CD14-positive monocyte (primary cell): ENCODE data around the gene OIT3. TPM values are rescaled to one million over a fixed set of nuclear protein-coding genes. Genes with fewer than 3 reads are reported as not detected.

Experiments
- DNase-seq, 3 donors: peaks; one replicate each; pipeline ENCODE4 v3.0.0-alpha.2; 2011 to 2022
- H2AFZ ChIP-seq: 2 replicates; pipeline ENCODE4 v1.6.0; 2012; ENCODE audit warnings: mild to moderate bottlenecking, low read depth, low read length, inconsistent platforms; ENCODE audit not compliant: insufficient read depth, poor library complexity, severe bottlenecking
- H3K27ac ChIP-seq, 2 donors: 1 replicate in 1 of 2; 2 replicates in 1 of 2; pipeline ENCODE4 v1.5.1; 2012 to 2013; ENCODE audit warnings: low read length in 2 of 2, control low read depth in 1 of 2, inconsistent platforms in 1 of 2, low read depth in 1 of 2, mild to moderate bottlenecking in 1 of 2
- H3K27me3 ChIP-seq, 2 donors: one replicate each; pipeline versions ENCODE4 v1.6.0 to v1.6.1; 2011 to 2013; ENCODE audit warnings: low read length in 2 of 2; ENCODE audit not compliant: control insufficient read depth in 2 of 2, insufficient read depth in 2 of 2
- H3K36me3 ChIP-seq, 2 donors: replicated peaks in 1 of 2; 1 replicate in 1 of 2; 2 replicates in 1 of 2; pipeline versions ENCODE4 v1.5.1 to v1.6.1; 2012 to 2013; ENCODE audit warnings: low read length in 2 of 2, control low read depth in 1 of 2, inconsistent platforms in 1 of 2, mild to moderate bottlenecking in 1 of 2; ENCODE audit not compliant: insufficient read depth in 2 of 2, control insufficient read depth in 1 of 2
- H3K4me1 ChIP-seq, 2 donors: 1 replicate in 1 of 2; 2 replicates in 1 of 2; pipeline versions ENCODE4 v1.5.1 to v1.6.1; 2012 to 2013; ENCODE audit warnings: low read length in 2 of 2, control low read depth in 1 of 2, inconsistent platforms in 1 of 2, mild to moderate bottlenecking in 1 of 2, moderate library complexity in 1 of 2; ENCODE audit not compliant: insufficient read depth in 2 of 2, control insufficient read depth in 1 of 2
- H3K4me2 ChIP-seq: replicated peaks from 2 replicates; pipeline ENCODE3; 2012; ENCODE audit warnings: low read length, moderate library complexity, mild to moderate bottlenecking; ENCODE audit not compliant: poor library complexity, severe bottlenecking; ENCODE audit errors: extremely low read depth
- H3K4me3 ChIP-seq, 3 experiments: fragments of 200-600 bp in 1 of 3; sonication (generic) in 1 of 3; replicated peaks in 1 of 3; 1 replicate in 2 of 3; 2 replicates in 1 of 3; pipeline ENCODE4 v1.5.1; 2011 to 2013; ENCODE audit warnings: low read length in 3 of 3, mild to moderate bottlenecking in 3 of 3, control low read depth in 2 of 3, low read depth in 2 of 3, inconsistent platforms in 1 of 3, moderate library complexity in 1 of 3
- H3K79me2 ChIP-seq: 2 replicates; pipeline ENCODE4 v1.6.0; 2012; ENCODE audit warnings: mild to moderate bottlenecking, control low read depth, inconsistent platforms, low read length, moderate library complexity; ENCODE audit not compliant: insufficient read depth
- H3K9ac ChIP-seq: 2 replicates; pipeline ENCODE4 v1.6.0; 2017; ENCODE audit warnings: low read length, mild to moderate bottlenecking; ENCODE audit not compliant: insufficient read depth, poor library complexity, severe bottlenecking
- H3K9me3 ChIP-seq, 2 donors: replicated peaks in 1 of 2; 1 replicate in 1 of 2; 2 replicates in 1 of 2; pipeline versions ENCODE4 v1.5.1 to v1.6.1; 2012 to 2013; ENCODE audit warnings: low read length in 2 of 2, control low read depth in 1 of 2; ENCODE audit not compliant: control insufficient read depth in 1 of 2, insufficient read depth in 1 of 2
- H4K20me1 ChIP-seq: 2 replicates; pipeline ENCODE4 v1.6.0; 2012; ENCODE audit warnings: mild to moderate bottlenecking, low read length, control low read depth, moderate library complexity; ENCODE audit not compliant: insufficient read depth
- H3K27ac Mint-ChIP-seq, 7 donors: one replicate each; pipeline ENCODE4 v1.8.0; 2020; ENCODE audit warnings: mild to moderate bottlenecking in 7 of 7, mixed read lengths in 7 of 7, moderate library complexity in 6 of 7, inconsistent platforms in 2 of 7
- H3K27me3 Mint-ChIP-seq, 3 donors: one replicate each; pipeline ENCODE4 v1.8.0; 2021 to 2022; ENCODE audit warnings: low read depth in 3 of 3, mild to moderate bottlenecking in 3 of 3, mixed read lengths in 3 of 3, moderate library complexity in 3 of 3, inconsistent platforms in 1 of 3
- H3K36me3 Mint-ChIP-seq, 2 donors: one replicate each; pipeline ENCODE4 v1.8.0; 2020; ENCODE audit warnings: mixed read lengths in 2 of 2, inconsistent platforms in 1 of 2, mild to moderate bottlenecking in 1 of 2
- H3K4me1 Mint-ChIP-seq: one replicate; pipeline ENCODE4 v1.8.0; 2020; ENCODE audit warnings: mild to moderate bottlenecking, mixed read lengths
- H3K4me3 Mint-ChIP-seq, 2 donors: one replicate each; pipeline ENCODE4 v1.8.0; 2020; ENCODE audit warnings: mild to moderate bottlenecking in 2 of 2, mixed read lengths in 2 of 2, moderate library complexity in 1 of 2
- H3K9me3 Mint-ChIP-seq, 7 donors: one replicate each; pipeline ENCODE4 v1.8.0; 2020 to 2022; ENCODE audit warnings: mixed read lengths in 7 of 7, mild to moderate bottlenecking in 6 of 7, moderate library complexity in 6 of 7, inconsistent platforms in 2 of 7
- WGBS: methylation state at CpG from one replicate; pipeline ENCODE4 v1.1.5; 2013; ENCODE audit warnings: missing lambda C conversion rate; ENCODE audit not compliant: insufficient coverage; 5-methylcytosine and 5-hydroxymethylcytosine counted together
- intact Hi-C, 2 donors: fragments of 100-400 bp; cut with micrococcal nuclease; formaldehyde crosslinking; loops; one replicate each; pipeline versions ENCODE4 v1.15.0 to v1.15.1; 2023
- polyA plus RNA-seq, 3 donors: library from polyadenylated mRNA; depleted of rRNA in 1 of 3; unstranded in 2 of 3; stranded (reverse) in 1 of 3; fragments of 300-500 nt in 2 of 3; fragments of >200 nt in 1 of 3; fragmentation: Illumina TruSeq in 2 of 3; gene quantifications; 1 replicate in 2 of 3; 2 replicates in 1 of 3; pipeline ENCODE4 v1.2.3, GENCODE V29; 2012 to 2021
- TF ChIP-seq, protein P1 (sequence below): fragments of 200-600 bp; IDR thresholded peaks from one replicate; pipeline ENCODE4 v1.8.0; 2022; ENCODE audit warnings: antibody characterized with exemption, mild to moderate bottlenecking

The OIT3 gene
- polyA plus RNA-seq, 3 donors = 0.08 TPM; not detected in 2

DNA sequence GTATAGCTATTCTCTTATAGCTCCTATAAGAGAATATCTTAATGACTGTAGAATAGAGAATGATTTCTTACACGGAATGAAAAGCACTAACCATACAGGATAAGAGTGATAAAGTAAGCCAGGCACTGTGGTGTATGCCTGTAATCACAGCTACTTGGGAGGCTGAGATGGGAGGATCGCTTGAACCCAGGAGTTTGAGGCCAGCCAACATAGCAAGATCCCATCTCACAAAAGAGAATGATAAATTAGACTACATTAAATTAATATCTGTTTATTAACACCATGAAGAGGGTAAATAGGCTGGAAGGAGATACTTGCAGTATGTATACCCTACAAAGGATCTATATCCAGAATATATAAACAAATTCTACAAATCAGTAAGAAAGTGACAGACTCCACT lies 12.2 kb upstream of the OIT3 start:
- Histone ChIP-seq H3K27ac (no peak overlapping the region), H2AFZ (no peak overlapping the region), H3K36me3 (peaks cover 27 to 81% of the 10 kb centered on the region in 2 donors), H3K9ac (no peak overlapping the region), H4K20me1 (no peaks in the 10 kb centered on the region), H3K4me3 (no peak overlapping the region), H3K9me3 (peaks cover 0 to 7% of the 10 kb centered on the region in 2 donors), H3K4me2 (no peak overlapping the region), H3K27me3 (no peaks in the 10 kb centered on the region), H3K4me1 (no peaks in the 10 kb centered on the region), H3K79me2 (no peaks in the 10 kb centered on the region)
- intact Hi-C loops = no loop called here
- Mint-ChIP-seq H3K4me1 (no peaks in the 10 kb centered on the region), H3K27me3 (no peaks in the 10 kb centered on the region), H3K36me3 (peaks cover 66 to 90% of the 10 kb centered on the region in 2 donors), H3K9me3 (peaks cover 3 to 13% (median 8%) of the 10 kb centered on the region in 7 donors), H3K4me3 (no peak overlapping the region), H3K27ac (no peak overlapping the region)
- TF ChIP-seq, protein P1, sequence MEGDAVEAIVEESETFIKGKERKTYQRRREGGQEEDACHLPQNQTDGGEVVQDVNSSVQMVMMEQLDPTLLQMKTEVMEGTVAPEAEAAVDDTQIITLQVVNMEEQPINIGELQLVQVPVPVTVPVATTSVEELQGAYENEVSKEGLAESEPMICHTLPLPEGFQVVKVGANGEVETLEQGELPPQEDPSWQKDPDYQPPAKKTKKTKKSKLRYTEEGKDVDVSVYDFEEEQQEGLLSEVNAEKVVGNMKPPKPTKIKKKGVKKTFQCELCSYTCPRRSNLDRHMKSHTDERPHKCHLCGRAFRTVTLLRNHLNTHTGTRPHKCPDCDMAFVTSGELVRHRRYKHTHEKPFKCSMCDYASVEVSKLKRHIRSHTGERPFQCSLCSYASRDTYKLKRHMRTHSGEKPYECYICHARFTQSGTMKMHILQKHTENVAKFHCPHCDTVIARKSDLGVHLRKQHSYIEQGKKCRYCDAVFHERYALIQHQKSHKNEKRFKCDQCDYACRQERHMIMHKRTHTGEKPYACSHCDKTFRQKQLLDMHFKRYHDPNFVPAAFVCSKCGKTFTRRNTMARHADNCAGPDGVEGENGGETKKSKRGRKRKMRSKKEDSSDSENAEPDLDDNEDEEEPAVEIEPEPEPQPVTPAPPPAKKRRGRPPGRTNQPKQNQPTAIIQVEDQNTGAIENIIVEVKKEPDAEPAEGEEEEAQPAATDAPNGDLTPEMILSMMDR = no peak
- DNase-seq = no peak
- WGBS = no CpG with 5 or more reads among the region's 2 CpGs

DNA sequence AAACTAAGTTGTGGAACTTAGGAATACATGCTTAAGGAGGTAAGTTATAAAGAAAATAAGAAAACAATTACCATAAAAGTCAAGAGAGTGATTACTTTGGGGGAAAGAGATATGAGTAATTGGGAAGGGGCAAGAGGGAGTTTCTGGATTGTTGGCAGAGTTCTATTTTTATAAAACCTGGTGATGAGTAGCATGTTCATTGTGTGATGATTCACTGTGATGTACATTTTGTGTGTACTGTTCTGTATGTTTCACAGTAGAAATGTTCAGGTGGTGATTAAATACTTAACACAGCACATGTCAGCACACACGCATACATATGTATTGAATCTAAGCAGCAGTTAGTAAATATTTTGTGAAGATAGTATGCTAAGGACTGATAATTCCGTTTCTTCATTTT lies 9.7 kb upstream of the OIT3 start:
- no peak for DNase-seq
- H3K27me3 ChIP-seq = no peaks in the 10 kb centered on the region
- H3K36me3 Mint-ChIP-seq = peaks cover 56 to 78% of the 10 kb centered on the region in 2 donors
- H3K4me3 Mint-ChIP-seq = no peak overlapping the region
- H3K9me3 ChIP-seq = peaks cover 0 to 3% of the 10 kb centered on the region in 2 donors
- peaks cover 18 to 72% of the 10 kb centered on the region in 2 donors for H3K36me3 ChIP-seq
- H3K79me2 ChIP-seq = no peaks in the 10 kb centered on the region
- no peaks in the 10 kb centered on the region for H3K27me3 Mint-ChIP-seq
- TF ChIP-seq, protein P1 = no peak
- H4K20me1 ChIP-seq = no peaks in the 10 kb centered on the region
- no peak overlapping the region for H3K27ac Mint-ChIP-seq
- no CpG with 5 or more reads among the region's 2 CpGs for WGBS
- H3K9ac ChIP-seq = no peak overlapping the region
- H3K27ac ChIP-seq = no peak overlapping the region
- peaks cover 9% of the 10 kb centered on the region for H3K4me1 Mint-ChIP-seq
- H3K4me3 ChIP-seq = no peak overlapping the region
- intact Hi-C loops = no loop called here
- H3K4me2 ChIP-seq = no peak overlapping the region
- H2AFZ ChIP-seq = no peak overlapping the region
- peaks cover 6 to 11% of the 10 kb centered on the region in 2 donors for H3K4me1 ChIP-seq
- H3K9me3 Mint-ChIP-seq = peaks cover 3 to 8% (median 5%) of the 10 kb centered on the region in 7 donors
